Mucosa of gallbladder (tissue), 1 donor: ENCODE measurements around the gene IGDCC3. TPM values are rescaled to one million over a fixed set of nuclear protein-coding genes. Genes with fewer than 3 reads are reported as not detected.

ENCODE experiments used
- DNase-seq: peaks from one replicate; pipeline ENCODE4 v3.0.0-alpha.2; 2020; ENCODE audit warnings: low spot score
- total RNA-seq: library from RNA; stranded (reverse); gene quantifications from one replicate; pipeline ENCODE4 v1.2.1, GENCODE V29; 2021
- donor health status: DM: no; HTN: no; CAD: no.

The IGDCC3 gene
- total RNA-seq, 1 donor from 2014 or later = 0.69 TPM

GRCh38 chr15:65292938-65293518, 84.8 kb downstream of the IGDCC3 start:
- no peak for DNase-seq

- DNase-seq = no peak
These were observed 87.6 kb downstream of the IGDCC3 start for GRCh38 chr15:65290228-65290627.

- DNase-seq = no peak
These were observed 88.4 kb downstream of the IGDCC3 start for GRCh38 chr15:65289261-65289854.

GRCh38 chr15:65287520-65287855, 90.3 kb downstream of the IGDCC3 start:
- DNase-seq = no peak

GRCh38 chr15:65286704-65287519, 90.9 kb downstream of the IGDCC3 start, which contains the start of gene PARP16:
TSS of gene PARP16 (minus strand) at chr15:65286883. CDS start at chr15:65286426, 457 bp downstream.
- peak; percentile 90 for DNase-seq

GRCh38 chr15:65286069-65286703, 91.6 kb downstream of the IGDCC3 start:
- DNase-seq = peak; percentile 26

- DNase-seq = no peak
These were observed 92.3 kb downstream of the IGDCC3 start for GRCh38 chr15:65285291-65286068.

- DNase-seq = no peak
These were observed 99.3 kb downstream of the IGDCC3 start for GRCh38 chr15:65278480-65278879.

Other genes with a start within 250 kb of the IGDCC3 start
- 22.0 TPM for gene PDCD7, start 244.2 kb downstream of the IGDCC3 start, total RNA-seq
- gene CLPX, start 192.7 kb downstream of the IGDCC3 start, total RNA-seq = 47.2 TPM
- gene CILP, start 166.5 kb downstream of the IGDCC3 start, total RNA-seq = 19.2 TPM
- 12.4 TPM for gene PARP16, start 91.1 kb downstream of the IGDCC3 start, total RNA-seq
- gene RNU5A-1, start 82.0 kb downstream of the IGDCC3 start, total RNA-seq = not detected
- 18.4 TPM for gene RNU5B-1, start 73.3 kb downstream of the IGDCC3 start, total RNA-seq
- gene IGDCC4, start 44.9 kb upstream of the IGDCC3 start, total RNA-seq = 4.1 TPM
- gene DPP8, start 139.7 kb upstream of the IGDCC3 start, total RNA-seq = 30.0 TPM
- 80.5 TPM for gene HACD3, start 152.5 kb upstream of the IGDCC3 start, total RNA-seq
- 35.7 TPM for gene INTS14, start 233.1 kb upstream of the IGDCC3 start, total RNA-seq
- gene SLC24A1, start 243.9 kb upstream of the IGDCC3 start, total RNA-seq = 8.7 TPM